Keratinocyte (primary cell): ENCODE results near the gene SNRPA1.

ENCODE experiments used
- CTCF ChIP-seq, 3 experiments: IDR thresholded peaks in 1 of 3; conservative IDR thresholded peaks in 1 of 3; optimal IDR thresholded peaks in 1 of 3; 2 replicates in 2 of 3; 3 replicates in 1 of 3; pipeline versions ENCODE3 to v1.5.1; 2011; ENCODE audit warnings: low read length in 3 of 3, mild to moderate bottlenecking in 3 of 3, moderate library complexity in 2 of 3, control low read depth in 1 of 3, inconsistent platforms in 1 of 3; ENCODE audit not compliant: insufficient read depth in 2 of 3; ENCODE audit errors: extremely low read depth in 1 of 3
- EZH2 ChIP-seq: IDR thresholded peaks from one replicate; pipeline ENCODE4 v1.6.1; 2012; ENCODE audit warnings: inconsistent platforms, mild to moderate bottlenecking, low read length, moderate library complexity

GRCh38 chr15:101305820-101306255 lies 10.8 kb upstream of the SNRPA1 start:
- TF ChIP-seq CTCF (optimal IDR thresholded peaks at IDR 0.05 in 1 of 3, IDR thresholded peaks at IDR 0.05 in 1 of 3, conservative IDR thresholded peaks at IDR 0.05 in 1 of 3; ENCODE audit: extremely low read depth in 1 of 3, insufficient read depth in 2 of 3, low read length in 3 of 3) (no peak), EZH2 (no peak)
